ENCODE results near the gene PTPN23. TPM values are rescaled to one million over a fixed set of nuclear protein-coding genes. Genes with fewer than 3 reads are reported as not detected.
A peak's percentile ranks its signal among the peaks of the same experiment; 100 is the strongest.

Gene PTPN23
- total and polyA plus RNA-seq, 12 donors: 9.2 to 23.4 (median 19.6) TPM

DNA sequence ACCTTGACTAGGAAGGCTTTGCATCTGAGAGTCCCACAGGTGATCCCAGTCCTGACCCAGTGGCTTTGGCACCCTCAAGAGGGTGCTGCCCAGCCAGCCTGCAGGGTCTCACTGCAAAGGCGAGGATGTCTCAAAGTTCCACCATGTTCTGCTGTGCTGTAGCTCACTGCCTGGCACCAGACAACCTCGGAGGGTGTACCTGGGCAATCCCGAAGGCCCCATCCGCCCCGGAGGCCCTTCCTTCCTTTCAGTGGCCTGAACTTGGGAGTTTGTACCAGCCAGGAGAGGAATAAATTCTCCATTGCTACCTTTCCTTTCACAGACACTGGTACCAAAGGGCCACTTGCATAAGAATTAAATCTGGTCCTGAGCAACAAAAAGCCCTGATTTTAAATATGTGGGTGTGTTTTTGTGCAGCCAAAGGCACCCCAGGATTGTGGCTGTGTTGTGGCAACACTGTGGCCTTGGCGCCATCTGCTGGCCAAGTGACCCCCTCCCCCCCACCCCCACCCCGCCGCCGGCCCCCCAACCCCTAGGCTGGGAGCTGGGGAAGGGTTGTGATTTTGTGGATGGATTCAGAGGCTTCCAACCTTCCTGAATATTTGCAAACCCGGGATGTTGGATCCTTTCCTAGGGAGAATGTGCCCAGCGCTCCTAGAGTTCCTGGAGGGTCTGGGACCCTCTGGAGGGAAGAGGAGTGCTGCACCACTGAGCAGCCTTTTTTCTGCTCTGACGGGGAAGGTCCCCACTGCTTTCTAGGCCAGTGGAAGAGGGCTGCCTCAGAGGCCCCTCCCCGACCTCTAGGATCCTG is 9.7 kb upstream of the PTPN23 start:
- DNase-seq (peak in 1 of 2 donors; percentile 31), ATAC-seq (peak in 4 of 8 donors; percentile 7 to 62 (median 57))
- no peaks in the 10 kb centered on the region for H3K9me3 ChIP-seq
- TF ChIP-seq, protein P1, sequence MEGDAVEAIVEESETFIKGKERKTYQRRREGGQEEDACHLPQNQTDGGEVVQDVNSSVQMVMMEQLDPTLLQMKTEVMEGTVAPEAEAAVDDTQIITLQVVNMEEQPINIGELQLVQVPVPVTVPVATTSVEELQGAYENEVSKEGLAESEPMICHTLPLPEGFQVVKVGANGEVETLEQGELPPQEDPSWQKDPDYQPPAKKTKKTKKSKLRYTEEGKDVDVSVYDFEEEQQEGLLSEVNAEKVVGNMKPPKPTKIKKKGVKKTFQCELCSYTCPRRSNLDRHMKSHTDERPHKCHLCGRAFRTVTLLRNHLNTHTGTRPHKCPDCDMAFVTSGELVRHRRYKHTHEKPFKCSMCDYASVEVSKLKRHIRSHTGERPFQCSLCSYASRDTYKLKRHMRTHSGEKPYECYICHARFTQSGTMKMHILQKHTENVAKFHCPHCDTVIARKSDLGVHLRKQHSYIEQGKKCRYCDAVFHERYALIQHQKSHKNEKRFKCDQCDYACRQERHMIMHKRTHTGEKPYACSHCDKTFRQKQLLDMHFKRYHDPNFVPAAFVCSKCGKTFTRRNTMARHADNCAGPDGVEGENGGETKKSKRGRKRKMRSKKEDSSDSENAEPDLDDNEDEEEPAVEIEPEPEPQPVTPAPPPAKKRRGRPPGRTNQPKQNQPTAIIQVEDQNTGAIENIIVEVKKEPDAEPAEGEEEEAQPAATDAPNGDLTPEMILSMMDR (IDR thresholded peaks at IDR 0.05): peak in 8 of 9 donors; percentile 24 to 65 (median 59)
- H3K4me3 ChIP-seq: no peak overlapping the region
- no peaks in the 10 kb centered on the region for H3K36me3 ChIP-seq
- intact Hi-C loops (cut with DNase I): no loop called here
- H3K4me1 ChIP-seq: peaks cover 0 to 8% (median 0%) of the 10 kb centered on the region in 9 donors
- 28 to 31% methylated on average over 13 of the region's 13 CpGs for WGBS, 2 donors
- H3K27ac ChIP-seq: no peak overlapping the region
- peaks cover 0 to 7% (median 0%) of the 10 kb centered on the region in 7 donors for H3K27me3 ChIP-seq

DNA sequence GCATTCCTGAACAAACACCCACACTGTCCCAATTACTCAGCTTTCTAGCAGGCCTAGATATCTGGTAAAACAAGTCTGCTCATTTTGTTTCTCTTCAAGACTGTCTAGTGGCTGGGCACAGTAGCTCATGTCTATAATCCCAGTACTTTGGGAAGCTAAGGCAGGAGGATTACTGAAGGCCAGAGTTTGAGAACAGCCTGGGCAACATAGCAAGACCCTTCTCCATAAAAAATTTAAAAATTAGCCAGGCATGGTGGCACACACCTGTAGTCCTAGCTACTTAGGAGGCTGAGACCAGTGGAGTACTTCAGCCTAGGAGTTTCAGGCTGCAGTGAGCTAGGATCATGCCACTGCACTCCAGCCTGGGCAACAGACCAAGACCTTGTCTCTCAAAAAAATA is 6.2 kb upstream of the PTPN23 start:
- no peak overlapping the region for H3K4me3 ChIP-seq
- H3K27me3 ChIP-seq: peaks cover 0 to 4% (median 0%) of the 10 kb centered on the region in 7 donors
- H3K4me1 ChIP-seq: peaks cover 0 to 30% (median 6%) of the 10 kb centered on the region in 9 donors
- no peaks in the 10 kb centered on the region for H3K36me3 ChIP-seq
- H3K9me3 ChIP-seq: no peaks in the 10 kb centered on the region
- DNase-seq: no peak
- intact Hi-C loops (cut with DNase I): no loop called here
- no peak overlapping the region for H3K27ac ChIP-seq
- TF ChIP-seq, protein P1 (IDR thresholded peaks at IDR 0.05): no peak
- ATAC-seq: no peak

DNA sequence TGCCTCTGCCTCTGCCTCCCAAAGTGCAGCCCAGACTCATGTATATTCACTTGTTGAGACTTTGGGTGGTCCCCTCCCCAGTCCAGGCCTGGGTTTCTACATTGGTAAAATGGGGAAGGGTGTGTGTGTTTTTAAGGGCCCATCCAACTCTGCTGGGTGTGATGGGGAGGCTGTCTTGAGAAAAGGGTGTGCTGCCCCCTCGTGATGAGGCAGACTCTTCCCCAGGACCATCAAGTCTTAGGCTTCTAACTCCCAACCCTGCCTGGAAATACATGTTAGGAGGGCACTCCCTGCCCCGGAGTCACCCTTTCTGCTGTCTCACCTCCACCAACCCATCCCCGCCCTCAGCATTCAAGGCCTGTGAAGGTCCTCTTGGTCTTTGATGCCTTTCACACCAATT is 4.4 kb upstream of the PTPN23 start:
- ATAC-seq (no peak), DNase-seq (no peak)
- TF ChIP-seq, protein P1 (IDR thresholded peaks at IDR 0.05): no peak
- H3K4me3 ChIP-seq: no peak overlapping the region
- peaks cover 0 to 3% (median 0%) of the 10 kb centered on the region in 7 donors for H3K27me3 ChIP-seq
- WGBS, 2 donors: 74 to 83% methylated on average over 3 of the region's 3 CpGs
- H3K27ac ChIP-seq: no peak overlapping the region
- peaks cover 0 to 31% (median 12%) of the 10 kb centered on the region in 9 donors for H3K4me1 ChIP-seq
- H3K9me3 ChIP-seq: no peaks in the 10 kb centered on the region
- intact Hi-C loops (cut with DNase I): no loop called here
- no peaks in the 10 kb centered on the region for H3K36me3 ChIP-seq

DNA sequence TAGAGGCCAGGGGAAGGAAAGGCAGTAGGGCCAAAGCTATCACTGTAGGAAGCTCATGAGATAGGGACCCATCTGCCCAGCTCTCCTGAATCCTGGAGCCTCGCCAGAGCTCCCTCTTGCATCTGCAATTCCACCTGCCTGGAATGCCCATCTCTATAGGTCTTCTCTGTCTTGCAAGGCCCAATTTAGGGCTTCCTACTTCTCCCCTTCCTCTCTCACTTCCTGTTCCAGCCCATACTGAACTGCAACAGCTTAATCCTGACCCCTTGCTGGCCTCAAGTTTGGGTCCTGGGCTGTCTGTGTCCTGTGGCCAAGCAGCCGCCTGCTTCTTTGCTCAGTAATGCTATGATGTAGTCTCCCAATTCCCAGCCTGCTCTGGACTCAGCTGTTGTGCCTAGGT is 3.6 kb upstream of the PTPN23 start:
- WGBS, 2 donors: 74 to 83% methylated on average over 2 of the region's 2 CpGs
- Histone ChIP-seq H3K4me1 (peaks cover 6 to 36% (median 19%) of the 10 kb centered on the region in 9 donors), H3K27ac (no peak overlapping the region), H3K36me3 (no peaks in the 10 kb centered on the region), H3K9me3 (no peaks in the 10 kb centered on the region), H3K27me3 (no peaks in the 10 kb centered on the region), H3K4me3 (no peak overlapping the region)
- TF ChIP-seq, protein P1 (IDR thresholded peaks at IDR 0.05): no peak
- no peak for ATAC-seq
- DNase-seq: no peak
- intact Hi-C loops (cut with DNase I): no loop called here
